Psoas muscle (tissue), 8 donors: ENCODE data around the gene STK39. TPM values are rescaled to one million over a fixed set of nuclear protein-coding genes. Genes with fewer than 3 reads are reported as not detected.

Experiments
- ATAC-seq, 4 donors: fragments of 200-7000 bp; cut with Tn5 transposase; one replicate each; pipeline ENCODE4 v1.9.1; 2020; ENCODE audit warnings: moderate library complexity in 3 of 4, mild to moderate bottlenecking in 2 of 4
- DNase-seq, 2 donors: peaks; one replicate each; pipeline ENCODE4 v3.0.0-alpha.2; 2020
- H3K27ac ChIP-seq: fragments of 200-600 bp; one replicate; pipeline ENCODE4 v1.8.0; 2022
- H3K27me3 ChIP-seq, 3 donors: fragments of 200-600 bp in 1 of 3; one replicate each; pipeline versions ENCODE4 v1.6.1 to v1.8.0; 2013 to 2022; ENCODE audit warnings: low read length in 2 of 3, mild to moderate bottlenecking in 2 of 3, moderate library complexity in 1 of 3; ENCODE audit not compliant: insufficient read depth in 3 of 3
- H3K36me3 ChIP-seq, 2 donors: fragments of 200-600 bp in 1 of 2; one replicate each; pipeline versions ENCODE4 v1.6.1 to v1.8.0; 2013 to 2022; ENCODE audit warnings: low read depth in 1 of 2, mild to moderate bottlenecking in 1 of 2, moderate library complexity in 1 of 2; ENCODE audit not compliant: insufficient read depth in 1 of 2
- H3K4me1 ChIP-seq: fragments of 200-600 bp; one replicate; pipeline ENCODE4 v1.8.0; 2022
- H3K4me3 ChIP-seq: fragments of 200-600 bp; one replicate; pipeline ENCODE4 v1.8.0; 2022; ENCODE audit warnings: mild to moderate bottlenecking
- H3K9me3 ChIP-seq: fragments of 200-600 bp; one replicate; pipeline ENCODE4 v1.8.0; 2022
- WGBS, 3 donors: extraction: QIAGEN DNeasy Blood & Tissue Kit; methylation state at CpG; one replicate each; pipeline versions ENCODE4 v1.1.6 to v1.1.7; 2013; 5-methylcytosine and 5-hydroxymethylcytosine counted together
- intact Hi-C, 2 donors: fragments of 100-400 bp; cut with DNase I; formaldehyde crosslinking; loops; one replicate each; pipeline versions ENCODE4 v1.11.0 to v1.14.2; 2022
- polyA plus RNA-seq, 3 donors: library from polyadenylated mRNA; stranded (reverse); fragments of 200-250 nt; gene quantifications; one replicate each; pipeline ENCODE4 v1.2.3, GENCODE V29; 2013
- total RNA-seq, 4 donors: library from RNA; stranded (reverse); fragmentation: NEBNext Ultra II Directional in 2 of 4; extraction: Animal tissue kit (Norgen Biotek cat#: 25700) in 2 of 4; gene quantifications; one replicate each; pipeline versions ENCODE4 v1.2.1 to v1.2.4, GENCODE V29; 2021 to 2023
- TF ChIP-seq, protein P1 (sequence below): fragments of 200-600 bp; IDR thresholded peaks from one replicate; pipeline ENCODE4 v1.8.0; 2022; ENCODE audit warnings: antibody characterized with exemption
- donor health status: healthy with polysubstance abuse.
- donor health status: DM: no; HTN: no; CAD: no; lungs with moderate emphysema.
- donor health status: Bipolar disorder and iron deficiency.
- donor health status: healthy.
- donor health status: DM: yes; HTN: yes; CAD: no.
- donor health status: DM: no; HTN: no; CAD: no.
- donor health status: DM: no; HTN: no; CAD: no.
- donor health status: DM: yes; HTN: yes; CAD: no.

Gene STK39
- total and polyA plus RNA-seq, 7 donors, result 2.3 to 10.0 (median 4.9) TPM

DNA sequence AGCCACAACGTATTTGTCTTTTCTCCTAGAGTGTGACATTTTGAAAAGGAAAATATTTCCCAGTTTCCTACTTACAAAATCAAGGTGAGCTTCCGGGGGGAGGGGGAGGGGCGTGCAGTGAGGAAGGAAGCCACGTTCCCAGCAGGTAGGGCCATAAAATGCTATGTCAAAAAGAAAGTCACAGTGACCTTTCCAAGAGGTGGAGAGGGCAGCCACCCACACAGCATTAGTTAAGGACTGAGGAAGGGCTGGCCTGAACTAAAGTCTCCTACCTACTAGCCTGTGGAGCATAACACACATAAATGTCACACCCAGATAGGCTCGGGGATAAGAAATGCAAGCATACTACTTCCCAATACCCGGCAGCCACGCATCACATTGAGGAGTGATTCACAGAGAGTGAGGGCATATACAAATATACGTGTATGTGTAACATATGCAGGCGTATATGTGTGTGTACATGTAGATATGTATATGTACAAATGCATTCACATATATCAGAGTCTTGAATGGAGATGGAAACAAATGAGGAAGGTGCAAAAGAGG, 191.1 kb downstream of the STK39 start:
- Histone ChIP-seq H3K27ac (no peak overlapping the region), H3K4me1 (no peaks in the 10 kb centered on the region), H3K9me3 (no peaks in the 10 kb centered on the region), H3K36me3 (no peaks in the 10 kb centered on the region), H3K4me3 (no peak overlapping the region), H3K27me3 (no peaks in the 10 kb centered on the region)
- ATAC-seq, result no peak
- WGBS, 3 donors, result 89 to 93% (median 92%) methylated on average over 9 of the region's 9 CpGs
- DNase-seq, result no peak
- intact Hi-C loops, result no loop called here
- TF ChIP-seq, protein P1, sequence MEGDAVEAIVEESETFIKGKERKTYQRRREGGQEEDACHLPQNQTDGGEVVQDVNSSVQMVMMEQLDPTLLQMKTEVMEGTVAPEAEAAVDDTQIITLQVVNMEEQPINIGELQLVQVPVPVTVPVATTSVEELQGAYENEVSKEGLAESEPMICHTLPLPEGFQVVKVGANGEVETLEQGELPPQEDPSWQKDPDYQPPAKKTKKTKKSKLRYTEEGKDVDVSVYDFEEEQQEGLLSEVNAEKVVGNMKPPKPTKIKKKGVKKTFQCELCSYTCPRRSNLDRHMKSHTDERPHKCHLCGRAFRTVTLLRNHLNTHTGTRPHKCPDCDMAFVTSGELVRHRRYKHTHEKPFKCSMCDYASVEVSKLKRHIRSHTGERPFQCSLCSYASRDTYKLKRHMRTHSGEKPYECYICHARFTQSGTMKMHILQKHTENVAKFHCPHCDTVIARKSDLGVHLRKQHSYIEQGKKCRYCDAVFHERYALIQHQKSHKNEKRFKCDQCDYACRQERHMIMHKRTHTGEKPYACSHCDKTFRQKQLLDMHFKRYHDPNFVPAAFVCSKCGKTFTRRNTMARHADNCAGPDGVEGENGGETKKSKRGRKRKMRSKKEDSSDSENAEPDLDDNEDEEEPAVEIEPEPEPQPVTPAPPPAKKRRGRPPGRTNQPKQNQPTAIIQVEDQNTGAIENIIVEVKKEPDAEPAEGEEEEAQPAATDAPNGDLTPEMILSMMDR, result no peak

GRCh38 chr2:168054657-168055056, 192.7 kb downstream of the STK39 start:
- no peak overlapping the region for H3K27ac ChIP-seq
- TF ChIP-seq, protein P1, result no peak
- H3K9me3 ChIP-seq, result no peaks in the 10 kb centered on the region
- no peaks in the 10 kb centered on the region for H3K27me3 ChIP-seq
- DNase-seq, result no peak
- intact Hi-C loops, result no loop called here
- H3K4me3 ChIP-seq, result no peak overlapping the region
- no peaks in the 10 kb centered on the region for H3K4me1 ChIP-seq
- ATAC-seq, result no peak
- H3K36me3 ChIP-seq, result no peaks in the 10 kb centered on the region
- 85 to 87% (median 86%) methylated on average over 5 of the region's 5 CpGs for WGBS, 3 donors

DNA sequence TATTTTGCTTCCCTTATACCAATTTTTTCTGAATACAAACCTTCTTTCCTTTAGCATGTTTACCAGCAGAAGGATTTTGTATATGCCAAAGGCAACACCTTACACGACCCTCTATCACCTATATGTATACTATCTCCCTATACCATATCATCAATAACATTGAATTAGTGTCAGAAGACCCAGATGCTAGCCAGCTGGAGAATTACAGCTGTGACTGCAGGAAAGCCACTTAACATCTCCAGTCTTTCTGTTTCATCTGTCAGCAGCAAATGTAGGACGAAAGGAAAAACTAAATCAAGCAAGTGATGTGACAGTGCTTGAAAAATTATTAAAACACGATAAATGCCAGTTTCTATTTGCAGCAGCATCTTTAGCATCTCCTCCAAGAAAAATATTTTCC, 193.7 kb downstream of the STK39 start:
- H3K27ac ChIP-seq, result no peak overlapping the region
- no peaks in the 10 kb centered on the region for H3K36me3 ChIP-seq
- TF ChIP-seq, protein P1, result no peak
- ATAC-seq, result no peak
- intact Hi-C loops, result no loop called here
- no peaks in the 10 kb centered on the region for H3K9me3 ChIP-seq
- DNase-seq, result no peak
- no peaks in the 10 kb centered on the region for H3K4me1 ChIP-seq
- H3K4me3 ChIP-seq, result no peak overlapping the region
- no peaks in the 10 kb centered on the region for H3K27me3 ChIP-seq
- 83 to 87% (median 84%) methylated on average over 3 of the region's 3 CpGs for WGBS, 3 donors

- 88 to 92% (median 91%) methylated on average over 4 of the region's 4 CpGs for WGBS, 3 donors
- Histone ChIP-seq H3K4me1 (no peaks in the 10 kb centered on the region), H3K27me3 (no peaks in the 10 kb centered on the region), H3K27ac (no peak overlapping the region), H3K4me3 (no peak overlapping the region), H3K36me3 (no peaks in the 10 kb centered on the region), H3K9me3 (no peaks in the 10 kb centered on the region)
- DNase-seq, result no peak
- TF ChIP-seq, protein P1, result no peak
- intact Hi-C loops, result no loop called here
- ATAC-seq, result no peak
These were observed 194.6 kb downstream of the STK39 start for GRCh38 chr2:168052773-168053172.

- intact Hi-C loops, result no loop called here
- H3K4me1 ChIP-seq, result no peaks in the 10 kb centered on the region
- ATAC-seq (no peak), DNase-seq (no peak)
- H3K36me3 ChIP-seq, result no peaks in the 10 kb centered on the region
- 55 to 76% (median 68%) methylated on average over 2 of the region's 2 CpGs for WGBS, 3 donors
- no peaks in the 10 kb centered on the region for H3K27me3 ChIP-seq
- no peak overlapping the region for H3K27ac ChIP-seq
- H3K9me3 ChIP-seq, result no peaks in the 10 kb centered on the region
- no peak overlapping the region for H3K4me3 ChIP-seq
- TF ChIP-seq, protein P1, result no peak
These were observed 197.0 kb downstream of the STK39 start for GRCh38 chr2:168050377-168050776.
